ENCODE measurements around the gene GRK5. TPM values are rescaled to one million over a fixed set of nuclear protein-coding genes. Genes with fewer than 3 reads are reported as not detected.
A peak's percentile ranks its signal among the peaks of the same experiment; 100 is the strongest.

The GRK5 gene
- total RNA-seq, 4 donors from 2014 or later, result 6.0 to 111 (median 9.5) TPM

DNA sequence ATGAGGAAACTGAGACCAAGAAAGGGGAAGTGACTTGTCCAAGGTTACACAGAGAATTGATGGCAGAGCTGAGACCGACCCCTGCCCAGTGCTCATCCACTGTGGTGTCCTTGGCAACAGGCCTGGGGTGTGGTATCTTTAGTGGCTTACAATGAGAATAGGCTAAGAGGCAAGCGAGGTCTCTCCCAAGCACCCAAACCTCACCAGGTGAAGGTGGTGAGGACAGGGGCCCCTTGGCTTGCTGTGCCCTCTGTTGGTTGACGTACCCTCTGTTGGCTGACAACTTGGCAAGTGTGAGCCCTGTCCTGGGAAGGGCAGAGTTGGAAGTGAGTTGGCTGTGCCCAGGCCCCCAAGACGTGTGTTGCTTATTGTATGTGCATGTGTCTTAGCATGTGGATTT is 166.9 kb downstream of the GRK5 start:
- H3K4me1 ChIP-seq, result peaks cover 5 to 35% (median 8%) of the 10 kb centered on the region in 4 donors
- TF ChIP-seq POLR2A (IDR thresholded peaks at IDR 0.05), result no peak
- TF ChIP-seq, protein P1, sequence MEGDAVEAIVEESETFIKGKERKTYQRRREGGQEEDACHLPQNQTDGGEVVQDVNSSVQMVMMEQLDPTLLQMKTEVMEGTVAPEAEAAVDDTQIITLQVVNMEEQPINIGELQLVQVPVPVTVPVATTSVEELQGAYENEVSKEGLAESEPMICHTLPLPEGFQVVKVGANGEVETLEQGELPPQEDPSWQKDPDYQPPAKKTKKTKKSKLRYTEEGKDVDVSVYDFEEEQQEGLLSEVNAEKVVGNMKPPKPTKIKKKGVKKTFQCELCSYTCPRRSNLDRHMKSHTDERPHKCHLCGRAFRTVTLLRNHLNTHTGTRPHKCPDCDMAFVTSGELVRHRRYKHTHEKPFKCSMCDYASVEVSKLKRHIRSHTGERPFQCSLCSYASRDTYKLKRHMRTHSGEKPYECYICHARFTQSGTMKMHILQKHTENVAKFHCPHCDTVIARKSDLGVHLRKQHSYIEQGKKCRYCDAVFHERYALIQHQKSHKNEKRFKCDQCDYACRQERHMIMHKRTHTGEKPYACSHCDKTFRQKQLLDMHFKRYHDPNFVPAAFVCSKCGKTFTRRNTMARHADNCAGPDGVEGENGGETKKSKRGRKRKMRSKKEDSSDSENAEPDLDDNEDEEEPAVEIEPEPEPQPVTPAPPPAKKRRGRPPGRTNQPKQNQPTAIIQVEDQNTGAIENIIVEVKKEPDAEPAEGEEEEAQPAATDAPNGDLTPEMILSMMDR (IDR thresholded peaks at IDR 0.05), result no peak
- no peak for TF ChIP-seq EP300 (IDR thresholded peaks at IDR 0.05; ENCODE audit: low read depth)
- no peak for TF ChIP-seq POLR2AphosphoS5 (IDR thresholded peaks at IDR 0.05)
- intact Hi-C loops (cut with DNase I; ENCODE audit: low total_unique reads), result no loop called here

DNA sequence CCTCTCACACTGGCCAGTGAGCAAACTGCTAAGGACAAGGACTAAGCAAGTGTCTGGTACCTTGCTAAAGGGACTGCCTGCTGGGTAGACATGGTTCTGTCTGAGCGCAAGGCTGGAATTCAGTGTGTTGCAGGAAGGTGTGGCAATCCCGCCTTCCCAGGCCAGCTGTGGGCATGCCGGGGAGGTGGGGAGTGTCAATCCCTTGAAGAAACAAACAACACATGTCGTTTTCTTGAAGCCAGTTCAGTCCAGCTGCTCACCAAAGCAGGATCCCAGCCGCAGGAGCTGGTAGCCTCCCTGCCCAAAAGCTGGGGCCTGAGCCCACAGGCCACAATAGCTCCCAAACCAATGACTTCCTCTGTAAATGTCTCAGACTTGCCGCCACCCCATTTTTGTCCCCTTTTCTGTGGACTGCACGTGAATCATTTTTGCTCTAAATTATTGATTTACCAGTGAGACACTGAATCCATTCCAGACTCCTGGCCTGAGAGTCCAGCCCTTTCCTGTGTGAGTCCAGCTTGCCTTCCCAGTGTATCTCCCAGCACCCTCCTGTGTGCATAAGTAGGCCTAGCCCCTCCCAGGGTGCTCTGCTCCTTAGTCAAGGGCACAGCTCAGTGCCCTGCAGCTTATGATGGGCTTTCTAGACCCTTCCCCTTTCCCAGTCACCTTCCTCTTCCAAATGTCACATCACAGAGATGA is 168.4 kb downstream of the GRK5 start:
- 66 to 75% methylated on average over 2 to 7 of the region's 7 CpGs for WGBS, 2 donors (ENCODE audit: low coverage in 1 of 2)
- H3K9me3 ChIP-seq, result no peaks in the 10 kb centered on the region
- H3K27me3 ChIP-seq, result no peaks in the 10 kb centered on the region
- H3K27ac ChIP-seq, result peak overlapping the region in 3 of 4 donors; percentile 22 to 40 (median 25)
- no peaks in the 10 kb centered on the region for H3K36me3 ChIP-seq
- no peak for TF ChIP-seq POLR2A (IDR thresholded peaks at IDR 0.05)
- peak in 1 of 3 donors; percentile 37 for TF ChIP-seq POLR2AphosphoS5 (IDR thresholded peaks at IDR 0.05)
- no peak overlapping the region for H3K4me3 ChIP-seq
- intact Hi-C loops (cut with DNase I; ENCODE audit: low total_unique reads), result no loop called here
- no peak for DNase-seq
- in situ Hi-C loops (cut with MboI; ENCODE audit: low pct_ligation_motif_present in 1 of 4, low pct_unique_long_range_greater_than_20kb in 1 of 4, low sequenced_read_pairs in 3 of 4), result no loop called here
- peaks cover 0 to 23% (median 3%) of the 10 kb centered on the region in 4 donors for H3K4me1 ChIP-seq

More for the DNA sequence above, 166.9 kb downstream of the GRK5 start:
- no peaks in the 10 kb centered on the region for H3K27me3 ChIP-seq
- no peak for DNase-seq
- no peak overlapping the region for H3K4me3 ChIP-seq
- no peaks in the 10 kb centered on the region for H3K9me3 ChIP-seq
- WGBS, 2 donors (ENCODE audit: low coverage in 1 of 2), result 88 to 93% methylated on average over 3 to 4 of the region's 4 CpGs
- in situ Hi-C loops (cut with MboI; ENCODE audit: low pct_ligation_motif_present in 1 of 4, low pct_unique_long_range_greater_than_20kb in 1 of 4, low sequenced_read_pairs in 3 of 4), result no loop called here
- H3K36me3 ChIP-seq, result no peaks in the 10 kb centered on the region
- H3K27ac ChIP-seq, result peak overlapping the region in 1 of 4 donors; percentile 1

DNA sequence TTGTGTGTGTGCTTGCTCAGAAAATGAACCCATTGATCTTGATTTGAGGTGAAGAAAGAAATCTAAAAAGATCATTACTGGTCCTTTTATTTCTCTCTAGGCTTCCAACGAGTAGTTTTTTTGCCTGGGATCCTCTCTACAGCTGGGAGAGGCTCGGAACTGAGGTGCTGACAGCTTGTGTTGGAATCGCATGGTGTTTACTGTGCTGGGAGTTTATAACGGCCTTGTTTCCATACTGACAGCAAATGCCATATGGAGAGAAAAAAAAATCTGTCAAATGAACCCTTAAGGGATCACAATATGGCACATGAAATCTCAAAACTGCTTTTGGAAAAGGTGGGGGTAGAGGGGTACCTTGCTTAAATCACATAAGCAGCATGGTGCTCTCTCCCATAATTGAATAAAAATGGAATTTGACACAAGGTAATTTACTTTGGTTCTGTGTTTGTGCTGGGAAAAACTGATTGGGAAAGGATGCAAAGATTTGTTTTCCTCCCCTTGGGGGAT is 170.1 kb downstream of the GRK5 start:
- DNase-seq, result no peak
- Histone ChIP-seq H3K4me3 (no peak overlapping the region), H3K36me3 (no peaks in the 10 kb centered on the region), H3K27ac (peak overlapping the region in 1 of 4 donors; percentile 25), H3K4me1 (peaks cover 0 to 15% (median 0%) of the 10 kb centered on the region in 4 donors), H3K27me3 (no peaks in the 10 kb centered on the region), H3K9me3 (no peaks in the 10 kb centered on the region)
- TF ChIP-seq POLR2A (IDR thresholded peaks at IDR 0.05), result no peak
- TF ChIP-seq, protein P1 (IDR thresholded peaks at IDR 0.05), result no peak
- TF ChIP-seq POLR2AphosphoS5 (IDR thresholded peaks at IDR 0.05), result no peak
- no peak for TF ChIP-seq EP300 (IDR thresholded peaks at IDR 0.05; ENCODE audit: low read depth)
- WGBS, 2 donors (ENCODE audit: low coverage in 1 of 2), result 61 to 64% methylated on average over 4 of the region's 4 CpGs
- in situ Hi-C loops (cut with MboI; ENCODE audit: low pct_ligation_motif_present in 1 of 4, low pct_unique_long_range_greater_than_20kb in 1 of 4, low sequenced_read_pairs in 3 of 4) (no loop called here), intact Hi-C loops (cut with DNase I; ENCODE audit: low total_unique reads) (no loop called here)

DNA sequence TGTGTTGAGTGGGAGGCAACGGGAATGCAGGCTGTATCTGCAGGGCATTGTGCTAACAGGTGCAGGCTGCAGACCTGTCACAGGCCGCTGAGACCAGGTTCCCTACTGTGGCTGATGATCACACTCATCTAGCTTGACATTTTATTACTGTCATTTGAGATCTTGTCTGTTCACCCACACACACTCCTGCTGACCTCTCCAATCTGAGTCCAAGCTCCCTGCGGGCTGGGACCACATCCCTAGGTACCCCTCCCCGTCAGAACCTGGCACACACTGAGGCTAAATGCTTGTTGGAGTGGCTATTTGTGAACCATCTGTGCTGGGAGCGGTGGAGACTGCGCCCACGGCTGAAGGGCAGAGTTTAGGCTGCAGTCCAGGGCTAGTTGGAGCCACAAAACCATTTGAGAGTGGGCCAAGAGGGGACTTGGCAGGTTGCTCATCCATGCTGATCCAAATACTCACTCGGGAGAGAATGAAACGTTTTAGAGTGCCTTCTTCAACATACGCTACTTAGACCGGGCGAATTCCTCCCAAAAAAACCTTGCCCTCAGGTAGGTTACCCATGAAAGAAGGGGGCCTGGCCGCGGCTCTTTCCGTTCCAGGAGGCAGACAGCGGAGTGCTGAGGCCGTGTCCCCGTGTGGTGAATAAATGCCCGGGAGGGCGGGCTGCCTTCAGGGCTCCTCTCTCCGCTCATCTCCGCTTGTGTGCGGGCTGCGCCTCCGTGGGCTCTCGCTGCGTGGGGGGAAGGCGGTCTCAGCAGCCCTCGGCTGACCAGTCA is 170.8 kb downstream of the GRK5 start:
- H3K4me3 ChIP-seq, result no peak overlapping the region
- TF ChIP-seq, protein P1 (IDR thresholded peaks at IDR 0.05), result no peak
- no peak for TF ChIP-seq EP300 (IDR thresholded peaks at IDR 0.05; ENCODE audit: low read depth)
- TF ChIP-seq POLR2A (IDR thresholded peaks at IDR 0.05), result no peak
- TF ChIP-seq POLR2AphosphoS5 (IDR thresholded peaks at IDR 0.05), result no peak
- intact Hi-C loops (cut with DNase I; ENCODE audit: low total_unique reads) (no loop called here), in situ Hi-C loops (cut with MboI; ENCODE audit: low pct_ligation_motif_present in 1 of 4, low pct_unique_long_range_greater_than_20kb in 1 of 4, low sequenced_read_pairs in 3 of 4) (no loop called here)
- no peaks in the 10 kb centered on the region for H3K9me3 ChIP-seq
- no peaks in the 10 kb centered on the region for H3K36me3 ChIP-seq
- DNase-seq, result no peak
- WGBS, 2 donors (ENCODE audit: low coverage in 1 of 2), result 84% methylated on average over 28 of the region's 29 CpGs; no CpG with 5 or more reads in 1 of the 2 donors
- H3K4me1 ChIP-seq, result peaks cover 0 to 15% (median 0%) of the 10 kb centered on the region in 4 donors
- peak overlapping the region in 1 of 4 donors; percentile 25 for H3K27ac ChIP-seq
- H3K27me3 ChIP-seq, result no peaks in the 10 kb centered on the region
